ENCODE results near the gene PRKAG1. TPM values are rescaled to one million over a fixed set of nuclear protein-coding genes. Genes with fewer than 3 reads are reported as not detected.
"Not testable (repeated sequence)": the region's sequence is repeated elsewhere in the genome, so short reads cannot be mapped to it uniquely, and the experiment has no call there.

The PRKAG1 gene
- total RNA-seq (2021; fragmentation: NEBNext Ultra II Directional; extraction: Animal tissue kit (Norgen Biotek cat#: 25700)) = 10 to 100 TPM; 79.0 to 92.0 (median 83.3) TPM
- long read RNA-seq, transcript PRKAG1-205 (11 exons, 1,531 nt) = minor isoform, 5 of 112 reads
- long read RNA-seq, transcript PRKAG1-206 (12 exons, 1,699 nt) = major isoform, 79 of 112 reads
- long read RNA-seq, partial matches to known transcripts = 17 of 112 reads
- long read RNA-seq, other reads (novel, unspliced or antisense) = 10 of 112 reads

DNA sequence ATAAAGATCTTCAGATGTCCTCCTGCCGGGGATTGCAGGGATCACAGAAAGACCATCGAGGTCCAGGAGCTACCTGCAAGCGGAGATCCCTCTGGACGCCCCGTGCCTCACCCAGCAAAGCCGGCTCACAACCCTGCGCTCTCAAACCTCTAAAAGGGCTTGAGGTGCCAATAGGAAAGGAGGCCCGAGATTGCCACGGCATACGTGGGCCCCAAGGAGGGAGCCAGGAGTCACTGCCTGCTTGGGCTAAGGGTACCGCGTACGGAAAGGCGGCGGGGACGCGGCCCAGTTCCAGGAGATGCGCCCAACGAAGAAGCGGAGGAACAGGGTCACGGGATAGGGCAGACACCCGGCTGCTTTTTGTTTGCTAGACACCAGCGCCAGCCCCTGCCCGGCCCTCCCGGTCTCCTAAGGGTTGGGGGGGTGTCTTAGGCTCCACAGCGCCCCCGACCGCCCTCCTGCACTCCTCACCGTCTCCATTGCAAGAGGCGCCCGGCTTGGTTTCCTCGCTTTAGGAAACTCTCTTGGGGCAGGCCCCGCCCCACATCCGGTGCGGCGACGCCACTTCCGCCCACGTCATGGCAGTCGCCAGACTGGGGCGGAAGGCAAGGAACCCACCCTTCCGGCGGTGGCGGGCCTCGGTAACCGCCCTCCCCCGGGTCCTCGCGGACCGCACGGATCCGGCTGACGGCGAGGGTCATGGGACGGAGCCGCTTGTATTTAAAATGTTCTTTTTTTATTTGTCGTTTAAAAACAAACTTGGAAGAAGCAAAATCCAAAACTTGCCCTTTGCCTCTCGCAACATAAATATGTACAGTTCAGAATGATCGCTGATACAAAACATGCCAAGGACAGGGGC, at the start of gene PRKAG1:
Gene PRKAG1 (minus strand): TSS at position 516 of the 859 bp plus-strand sequence. CDS start 36 bp downstream, at position 480.
- peak; percentile 92 for DNase-seq
- Mint-ChIP-seq H3K4me1 (ENCODE audit: low read depth) (peaks cover 52% of the 10 kb centered on the region), H3K27me3 (ENCODE audit: insufficient read depth) (peaks cover 11% of the 10 kb centered on the region), H3K4me3 (peak within 1 kb of the TSS; percentile 95), H3K27ac (peak within 1 kb of the TSS; percentile 99), H3K36me3 (ENCODE audit: low read depth) (peaks cover 21% of the 10 kb centered on the region), H3K9me3 (no peaks in the 10 kb centered on the region)
- peak; percentile 74 for TF ChIP-seq CTCF (IDR thresholded peaks at IDR 0.05)

- Mint-ChIP-seq H3K27me3 (ENCODE audit: insufficient read depth) (peaks cover 3% of the 10 kb centered on the region; the same call in 1 of the 2 replicates), H3K36me3 (ENCODE audit: low read depth) (no peaks in the 10 kb centered on the region), H3K9me3 (no peaks in the 10 kb centered on the region), H3K27ac (no peak overlapping the region), H3K4me3 (no peak overlapping the region), H3K4me1 (ENCODE audit: low read depth) (peaks cover 36% of the 10 kb centered on the region)
- no peak for DNase-seq
- TF ChIP-seq CTCF (IDR thresholded peaks at IDR 0.05) = no peak
Observed at GRCh38 chr12:49066120-49066519, 47.5 kb upstream of the PRKAG1 start.

- H3K36me3 Mint-ChIP-seq (ENCODE audit: low read depth) = no peaks in the 10 kb centered on the region
- H3K4me1 Mint-ChIP-seq (ENCODE audit: low read depth) = peaks cover 31% of the 10 kb centered on the region
- no peak for TF ChIP-seq CTCF (IDR thresholded peaks at IDR 0.05)
- peaks cover 3% of the 10 kb centered on the region; the same call in 1 of the 2 replicates for H3K27me3 Mint-ChIP-seq (ENCODE audit: insufficient read depth)
- H3K9me3 Mint-ChIP-seq = no peaks in the 10 kb centered on the region
- H3K27ac Mint-ChIP-seq = no peak overlapping the region
- no peak for DNase-seq
- no peak overlapping the region for H3K4me3 Mint-ChIP-seq
Observed at GRCh38 chr12:49064767-49065152, 46.2 kb upstream of the PRKAG1 start.

DNA sequence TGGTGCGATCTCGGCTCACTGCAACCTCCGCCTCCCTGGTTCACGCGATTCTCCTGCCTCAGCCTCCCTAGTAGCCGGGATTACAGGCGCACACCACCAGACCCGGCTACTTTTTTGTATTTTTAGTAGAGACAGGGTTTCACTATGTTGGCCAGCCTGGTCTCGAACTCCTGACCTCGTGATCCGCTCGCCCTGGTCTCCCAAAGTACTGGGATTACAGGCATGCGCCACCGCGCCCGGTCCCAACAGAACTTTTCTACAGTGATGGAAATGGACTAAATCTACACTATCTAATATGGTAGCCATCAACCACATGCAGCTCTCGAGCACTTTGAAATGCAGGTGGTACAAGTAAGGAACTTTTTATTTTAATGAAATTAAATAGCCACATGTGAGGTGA, 43.3 kb upstream of the PRKAG1 start:
- not testable (repeated sequence) for H3K27ac Mint-ChIP-seq; H3K27me3 Mint-ChIP-seq (ENCODE audit: insufficient read depth); DNase-seq; H3K9me3 Mint-ChIP-seq
- H3K4me1 Mint-ChIP-seq (ENCODE audit: low read depth) = peaks cover 37% of the 10 kb centered on the region
- peak overlapping the region; percentile 97; the same call in 1 of the 2 replicates for H3K4me3 Mint-ChIP-seq
- peaks cover 11% of the 10 kb centered on the region; the same call in 1 of the 2 replicates for H3K36me3 Mint-ChIP-seq (ENCODE audit: low read depth)

DNA sequence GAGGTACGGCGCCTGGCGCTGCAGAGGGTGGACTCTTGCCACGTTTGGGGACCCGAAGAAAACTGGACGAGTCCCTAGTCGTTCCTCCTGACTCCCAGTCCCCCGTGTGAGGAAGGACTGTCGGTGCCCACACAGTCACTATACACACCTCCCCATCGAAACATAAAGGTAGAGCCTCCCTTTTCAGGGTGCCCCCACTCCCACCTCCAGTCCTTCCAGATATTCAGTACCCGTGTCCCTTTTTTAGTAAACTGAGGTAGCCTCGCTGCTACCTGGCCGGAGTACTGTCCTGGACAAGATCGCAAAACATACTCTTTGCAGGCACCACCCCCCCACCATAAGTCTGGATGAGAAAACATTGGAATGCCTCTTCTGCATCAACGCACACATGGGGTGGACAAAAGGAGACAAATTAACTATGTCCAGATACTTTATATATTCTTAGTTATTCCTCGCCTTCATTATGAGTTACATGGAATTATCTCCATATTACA, 42.6 kb upstream of the PRKAG1 start:
- Mint-ChIP-seq H3K36me3 (ENCODE audit: low read depth) (peaks cover 15% of the 10 kb centered on the region; the same call in 1 of the 2 replicates), H3K4me3 (peak overlapping the region; percentile 97), H3K27ac (peak overlapping the region; percentile 97), H3K4me1 (ENCODE audit: low read depth) (peaks cover 44% of the 10 kb centered on the region), H3K27me3 (ENCODE audit: insufficient read depth) (peaks cover 2% of the 10 kb centered on the region; the same call in 1 of the 2 replicates), H3K9me3 (no peaks in the 10 kb centered on the region)
- TF ChIP-seq CTCF (IDR thresholded peaks at IDR 0.05) = no peak
- no peak for DNase-seq
